ENCODE data around the gene CHN1. TPM values are rescaled to one million over a fixed set of nuclear protein-coding genes. Genes with fewer than 3 reads are reported as not detected.

The CHN1 gene
- total RNA-seq, 1 donor from 2014 or later = 30.6 TPM

GRCh38 chr2:174807931-174808330, 197.2 kb downstream of the CHN1 start:
- TF ChIP-seq CTCF (IDR thresholded peaks at IDR 0.05) = no peak
- intact Hi-C loops (cut with DNase I) = no loop called here
- Histone ChIP-seq H3K36me3 (no peaks in the 10 kb centered on the region), H3K4me3 (no peak overlapping the region), H3K9me3 (no peaks in the 10 kb centered on the region), H3K27ac (no peak overlapping the region), H3K4me1 (no peaks in the 10 kb centered on the region), H3K27me3 (no peaks in the 10 kb centered on the region)
- ATAC-seq = no peak
- no peak for DNase-seq

GRCh38 chr2:174805803-174806202, 199.4 kb downstream of the CHN1 start:
- Histone ChIP-seq H3K27ac (no peak overlapping the region), H3K36me3 (no peaks in the 10 kb centered on the region), H3K9me3 (no peaks in the 10 kb centered on the region), H3K4me1 (no peaks in the 10 kb centered on the region), H3K27me3 (no peaks in the 10 kb centered on the region), H3K4me3 (no peak overlapping the region)
- no peak for TF ChIP-seq CTCF (IDR thresholded peaks at IDR 0.05)
- ATAC-seq = no peak
- intact Hi-C loops (cut with DNase I) = no loop called here
- DNase-seq = no peak

- no peaks in the 10 kb centered on the region for H3K36me3 ChIP-seq
- DNase-seq (no peak), ATAC-seq (no peak)
- no peaks in the 10 kb centered on the region for H3K4me1 ChIP-seq
- H3K27me3 ChIP-seq = no peaks in the 10 kb centered on the region
- intact Hi-C loops (cut with DNase I) = no loop called here
- TF ChIP-seq CTCF (IDR thresholded peaks at IDR 0.05) = no peak
- no peak overlapping the region for H3K4me3 ChIP-seq
- no peaks in the 10 kb centered on the region for H3K9me3 ChIP-seq
- H3K27ac ChIP-seq = no peak overlapping the region
Measured at GRCh38 chr2:174802459-174802858, 202.7 kb downstream of the CHN1 start.

GRCh38 chr2:174800436-174801205, 204.6 kb downstream of the CHN1 start:
- no peak overlapping the region for H3K27ac ChIP-seq
- no peaks in the 10 kb centered on the region for H3K36me3 ChIP-seq
- H3K4me3 ChIP-seq = no peak overlapping the region
- TF ChIP-seq CTCF (IDR thresholded peaks at IDR 0.05) = no peak
- no peaks in the 10 kb centered on the region for H3K4me1 ChIP-seq
- DNase-seq = no peak
- no peaks in the 10 kb centered on the region for H3K9me3 ChIP-seq
- H3K27me3 ChIP-seq = no peaks in the 10 kb centered on the region
- intact Hi-C loops (cut with DNase I) = no loop called here
- no peak for ATAC-seq

- H3K4me3 ChIP-seq = no peak overlapping the region
Measured at GRCh38 chr2:174798801-174799200, 206.4 kb downstream of the CHN1 start.

More at GRCh38 chr2:174798801-174799200, 206.4 kb downstream of the CHN1 start:
- Histone ChIP-seq H3K27me3 (no peaks in the 10 kb centered on the region), H3K27ac (no peak overlapping the region), H3K9me3 (no peaks in the 10 kb centered on the region), H3K4me1 (no peaks in the 10 kb centered on the region), H3K36me3 (no peaks in the 10 kb centered on the region)
- no peak for ATAC-seq
- intact Hi-C loops (cut with DNase I) = no loop called here
- no peak for TF ChIP-seq CTCF (IDR thresholded peaks at IDR 0.05)
- DNase-seq = no peak
